ENCODE results near the gene MAP7D2.
"Not testable (repeated sequence)": the region's sequence is repeated elsewhere in the genome, so short reads cannot be mapped to it uniquely, and the experiment has no call there.

MAP7D2 gene

GRCh38 chrX:20116577-20117240 is at the start of gene MAP7D2:
MAP7D2 (minus strand) TSS chrX:20116907; CDS start chrX:20116879, 28 bp downstream.
- no peak for DNase-seq (ENCODE audit: low spot score)

GRCh38 chrX:20162516-20162915 is 45.8 kb upstream of the MAP7D2 start:
- not testable (repeated sequence) for DNase-seq (ENCODE audit: low spot score)

GRCh38 chrX:20159797-20160385 is 43.2 kb upstream of the MAP7D2 start:
- no peak for DNase-seq (ENCODE audit: low spot score)

GRCh38 chrX:20151689-20152088 is 35.0 kb upstream of the MAP7D2 start:
- DNase-seq (ENCODE audit: low spot score): no peak

GRCh38 chrX:20149326-20149725 is 32.6 kb upstream of the MAP7D2 start:
- no peak for DNase-seq (ENCODE audit: low spot score)

- no peak for DNase-seq (ENCODE audit: low spot score)
These were observed 30.9 kb upstream of the MAP7D2 start for GRCh38 chrX:20147561-20147960.

GRCh38 chrX:20144491-20144890 is 27.8 kb upstream of the MAP7D2 start:
- DNase-seq (ENCODE audit: low spot score): no peak

GRCh38 chrX:20143561-20143960 is 26.9 kb upstream of the MAP7D2 start:
- DNase-seq (ENCODE audit: low spot score): no peak

- DNase-seq (ENCODE audit: low spot score): no peak
These were observed 26.4 kb upstream of the MAP7D2 start for GRCh38 chrX:20143111-20143510.

GRCh38 chrX:20141281-20142220 is 24.8 kb upstream of the MAP7D2 start, which contains the start of gene EIF1AX:
EIF1AX (minus strand) TSS chrX:20141838; CDS start chrX:20141640, 198 bp downstream.
- DNase-seq (ENCODE audit: low spot score): peak; percentile 81

GRCh38 chrX:20140420-20140819 is 23.7 kb upstream of the MAP7D2 start:
- DNase-seq (ENCODE audit: low spot score): no peak

GRCh38 chrX:20139966-20140365 is 23.3 kb upstream of the MAP7D2 start:
- no peak for DNase-seq (ENCODE audit: low spot score)

- no peak for DNase-seq (ENCODE audit: low spot score)
These were observed 19.2 kb upstream of the MAP7D2 start for GRCh38 chrX:20135944-20136343.

GRCh38 chrX:20132666-20133065 is 16.0 kb upstream of the MAP7D2 start:
- DNase-seq (ENCODE audit: low spot score): no peak

- no peak for DNase-seq (ENCODE audit: low spot score)
These were observed 13.7 kb upstream of the MAP7D2 start for GRCh38 chrX:20130357-20130756.

- no peak for DNase-seq (ENCODE audit: low spot score)
These were observed 12.8 kb upstream of the MAP7D2 start for GRCh38 chrX:20129547-20129946.

- no peak for DNase-seq (ENCODE audit: low spot score)
These were observed 12.0 kb upstream of the MAP7D2 start for GRCh38 chrX:20128670-20129069.

GRCh38 chrX:20127440-20127839 is 10.7 kb upstream of the MAP7D2 start:
- not testable (repeated sequence) for DNase-seq (ENCODE audit: low spot score)

- DNase-seq (ENCODE audit: low spot score): not testable (repeated sequence)
These were observed 10.1 kb upstream of the MAP7D2 start for GRCh38 chrX:20126833-20127232.

- DNase-seq (ENCODE audit: low spot score): no peak
These were observed 8.3 kb upstream of the MAP7D2 start for GRCh38 chrX:20124964-20125363.

GRCh38 chrX:20118065-20118824 is 1.5 kb upstream of the MAP7D2 start:
- no peak for DNase-seq (ENCODE audit: low spot score)

GRCh38 chrX:20116087-20116576 is 575 bp downstream of the MAP7D2 start:
- DNase-seq (ENCODE audit: low spot score): no peak

Measured in COLO829 (cell line).